ENCODE measurements around the gene TDP2. TPM values are rescaled to one million over a fixed set of nuclear protein-coding genes. Genes with fewer than 3 reads are reported as not detected.
A peak's percentile ranks its signal among the peaks of the same experiment; 100 is the strongest.

TDP2 gene
- total and polyA plus RNA-seq, 9 of the 15 experiments (the other 6 are each of a cell fraction or from before 2014, with no cell fraction given): 27.7 to 60.1 (median 31.8) TPM

- peak; percentile 47; the same call in 1 of the 2 replicates for TF ChIP-seq MAFK (IDR thresholded peaks at IDR 0.05; ENCODE audit: low read length)
- TF ChIP-seq, protein P1, sequence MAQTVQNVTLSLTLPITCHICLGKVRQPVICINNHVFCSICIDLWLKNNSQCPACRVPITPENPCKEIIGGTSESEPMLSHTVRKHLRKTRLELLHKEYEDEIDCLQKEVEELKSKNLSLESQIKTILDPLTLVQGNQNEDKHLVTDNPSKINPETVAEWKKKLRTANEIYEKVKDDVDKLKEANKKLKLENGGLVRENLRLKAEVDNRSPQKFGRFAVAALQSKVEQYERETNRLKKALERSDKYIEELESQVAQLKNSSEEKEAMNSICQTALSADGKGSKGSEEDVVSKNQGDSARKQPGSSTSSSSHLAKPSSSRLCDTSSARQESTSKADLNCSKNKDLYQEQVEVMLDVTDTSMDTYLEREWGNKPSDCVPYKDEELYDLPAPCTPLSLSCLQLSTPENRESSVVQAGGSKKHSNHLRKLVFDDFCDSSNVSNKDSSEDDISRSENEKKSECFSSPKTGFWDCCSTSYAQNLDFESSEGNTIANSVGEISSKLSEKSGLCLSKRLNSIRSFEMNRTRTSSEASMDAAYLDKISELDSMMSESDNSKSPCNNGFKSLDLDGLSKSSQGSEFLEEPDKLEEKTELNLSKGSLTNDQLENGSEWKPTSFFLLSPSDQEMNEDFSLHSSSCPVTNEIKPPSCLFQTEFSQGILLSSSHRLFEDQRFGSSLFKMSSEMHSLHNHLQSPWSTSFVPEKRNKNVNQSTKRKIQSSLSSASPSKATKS (CRISPR knock-in tag; IDR thresholded peaks at IDR 0.05): 0 out of 2 replicates have a peak, but pooled peaks have one; percentile 61
- TF ChIP-seq HSF4 (CRISPR knock-in tag; IDR thresholded peaks at IDR 0.05; ENCODE audit: borderline replicate concordance): no peak
- TF ChIP-seq ZNF347 (CRISPR knock-in tag; IDR thresholded peaks at IDR 0.05; ENCODE audit: low read depth): no peak
- TF ChIP-seq, protein P2, sequence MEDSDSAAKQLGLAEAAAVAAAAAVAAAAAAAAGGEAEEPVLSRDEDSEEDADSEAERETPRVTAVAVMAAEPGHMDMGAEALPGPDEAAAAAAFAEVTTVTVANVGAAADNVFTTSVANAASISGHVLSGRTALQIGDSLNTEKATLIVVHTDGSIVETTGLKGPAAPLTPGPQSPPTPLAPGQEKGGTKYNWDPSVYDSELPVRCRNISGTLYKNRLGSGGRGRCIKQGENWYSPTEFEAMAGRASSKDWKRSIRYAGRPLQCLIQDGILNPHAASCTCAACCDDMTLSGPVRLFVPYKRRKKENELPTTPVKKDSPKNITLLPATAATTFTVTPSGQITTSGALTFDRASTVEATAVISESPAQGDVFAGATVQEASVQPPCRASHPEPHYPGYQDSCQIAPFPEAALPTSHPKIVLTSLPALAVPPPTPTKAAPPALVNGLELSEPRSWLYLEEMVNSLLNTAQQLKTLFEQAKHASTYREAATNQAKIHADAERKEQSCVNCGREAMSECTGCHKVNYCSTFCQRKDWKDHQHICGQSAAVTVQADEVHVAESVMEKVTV (CRISPR knock-in tag; IDR thresholded peaks at IDR 0.05): 0 out of 2 replicates have a peak, but pooled peaks have one; percentile 32
- TF ChIP-seq ZNF212 (CRISPR knock-in tag; IDR thresholded peaks at IDR 0.05): 0 out of 2 replicates have a peak, but pooled peaks have one; percentile 76
- peak; percentile 95 for TF ChIP-seq RBFOX2 (IDR thresholded peaks at IDR 0.05; ENCODE audit: low read depth, low read length)
- no peak for TF ChIP-seq BMI1 (IDR thresholded peaks at IDR 0.05; ENCODE audit: low read length)
- TF ChIP-seq TBP (optimal IDR thresholded peaks at IDR 0.05; ENCODE audit: low read depth, low read length): peak; percentile 65
- TF ChIP-seq GATA2 (CRISPR knock-in tag; IDR thresholded peaks at IDR 0.05): no peak
- TF ChIP-seq ZNF224 (CRISPR knock-in tag; IDR thresholded peaks at IDR 0.05): no peak
- TF ChIP-seq ZNF57 (CRISPR knock-in tag; IDR thresholded peaks at IDR 0.05): no peak
- TF ChIP-seq KAT8 (IDR thresholded peaks at IDR 0.05; ENCODE audit: low read depth): no peak
- no peak for TF ChIP-seq HNRNPUL1 (IDR thresholded peaks at IDR 0.05; ENCODE audit: low read length)
- TF ChIP-seq GABPB2 (CRISPR knock-in tag; conservative IDR thresholded peaks at IDR 0.05): peak; percentile 74; the same call in 1 of the 2 replicates
Observed at GRCh38 chr6:24666641-24667377, at the start of gene TDP2, which contains the start of gene ACOT13 (continued).
